T-helper 2 cell treated with Interferon-gamma antibody and Interleukin-4, amounts not matched to agents 5 μg/mL and 100 μg/mL, for 36 hours (primary cell): Measurements from ENCODE around the gene DLX2.
"Not testable (repeated sequence)": the region's sequence is repeated elsewhere in the genome, so short reads cannot be mapped to it uniquely, and the experiment has no call there.

Experiments used
- DNase-seq: peaks from one replicate; pipeline ENCODE4 v3.0.0; 2021; ENCODE audit warnings: low spot score
- H3K27ac Mint-ChIP-seq: one replicate; pipeline ENCODE4 v1.8.0; 2021; ENCODE audit warnings: mild to moderate bottlenecking, mixed read lengths
- H3K27me3 Mint-ChIP-seq: one replicate; pipeline ENCODE4 v1.8.0; 2021; ENCODE audit warnings: low read depth, mixed read lengths
- H3K36me3 Mint-ChIP-seq: one replicate; pipeline ENCODE4 v1.8.0; 2021; ENCODE audit warnings: low read depth, mixed read lengths
- H3K4me1 Mint-ChIP-seq: one replicate; pipeline ENCODE4 v1.8.0; 2021; ENCODE audit warnings: low read depth, mixed read lengths
- H3K4me3 Mint-ChIP-seq: one replicate; pipeline ENCODE4 v1.8.0; 2022; ENCODE audit warnings: mild to moderate bottlenecking, moderate library complexity, mixed read lengths
- H3K9me3 Mint-ChIP-seq: one replicate; pipeline ENCODE4 v1.8.0; 2021; ENCODE audit warnings: mixed read lengths

The DLX2 gene

GRCh38 chr2:172102391-172103359 lies at the start of gene DLX2:
TSS of gene DLX2 (minus strand) at chr2:172102900. CDS start at chr2:172102538, 362 bp downstream.
- Mint-ChIP-seq H3K27me3 (peaks cover 82% of the 10 kb centered on the region), H3K9me3 (no peaks in the 10 kb centered on the region), H3K36me3 (peaks cover 7% of the 10 kb centered on the region), H3K27ac (peak within 1 kb of the TSS; percentile 49), H3K4me1 (peaks cover 36% of the 10 kb centered on the region), H3K4me3 (peak within 1 kb of the TSS; percentile 84)
- DNase-seq = peak; percentile 63

- no peak for DNase-seq
These were observed 45.4 kb upstream of the DLX2 start for GRCh38 chr2:172147944-172148650.

GRCh38 chr2:172143817-172144216 lies 41.1 kb upstream of the DLX2 start:
- peaks cover 19% of the 10 kb centered on the region for H3K27me3 Mint-ChIP-seq
- H3K27ac Mint-ChIP-seq = no peak overlapping the region
- no peaks in the 10 kb centered on the region for H3K36me3 Mint-ChIP-seq
- no peak overlapping the region for H3K4me3 Mint-ChIP-seq
- H3K9me3 Mint-ChIP-seq = no peaks in the 10 kb centered on the region
- H3K4me1 Mint-ChIP-seq = no peaks in the 10 kb centered on the region
- no peak for DNase-seq

More at GRCh38 chr2:172147944-172148650, 45.4 kb upstream of the DLX2 start:
- peaks cover 30% of the 10 kb centered on the region for H3K27me3 Mint-ChIP-seq
- peaks cover 1% of the 10 kb centered on the region for H3K4me1 Mint-ChIP-seq
- H3K36me3 Mint-ChIP-seq = no peaks in the 10 kb centered on the region
- no peak overlapping the region for H3K4me3 Mint-ChIP-seq
- no peaks in the 10 kb centered on the region for H3K9me3 Mint-ChIP-seq
- H3K27ac Mint-ChIP-seq = no peak overlapping the region

- not testable (repeated sequence) for H3K4me1 Mint-ChIP-seq, H3K9me3 Mint-ChIP-seq, DNase-seq, H3K36me3 Mint-ChIP-seq, H3K27ac Mint-ChIP-seq, H3K4me3 Mint-ChIP-seq
- peaks cover 21% of the 10 kb centered on the region for H3K27me3 Mint-ChIP-seq
These were observed 36.0 kb upstream of the DLX2 start for GRCh38 chr2:172138727-172139126.

GRCh38 chr2:172137943-172138342 lies 35.2 kb upstream of the DLX2 start:
- no peak for DNase-seq
- Mint-ChIP-seq H3K4me1 (no peaks in the 10 kb centered on the region), H3K27me3 (peaks cover 21% of the 10 kb centered on the region)

GRCh38 chr2:172137109-172137508 lies 34.4 kb upstream of the DLX2 start:
- Mint-ChIP-seq H3K36me3 (no peaks in the 10 kb centered on the region), H3K4me1 (no peaks in the 10 kb centered on the region), H3K27me3 (peaks cover 21% of the 10 kb centered on the region), H3K9me3 (no peaks in the 10 kb centered on the region), H3K4me3 (no peak overlapping the region), H3K27ac (no peak overlapping the region)
- DNase-seq = no peak

More at GRCh38 chr2:172137943-172138342, 35.2 kb upstream of the DLX2 start:
- no peaks in the 10 kb centered on the region for H3K36me3 Mint-ChIP-seq
- H3K27ac Mint-ChIP-seq = no peak overlapping the region
- no peak overlapping the region for H3K4me3 Mint-ChIP-seq
- H3K9me3 Mint-ChIP-seq = no peaks in the 10 kb centered on the region

GRCh38 chr2:172135446-172135845 lies 32.7 kb upstream of the DLX2 start:
- Mint-ChIP-seq H3K36me3 (no peaks in the 10 kb centered on the region), H3K27me3 (peaks cover 22% of the 10 kb centered on the region), H3K9me3 (no peaks in the 10 kb centered on the region), H3K4me1 (no peaks in the 10 kb centered on the region), H3K4me3 (no peak overlapping the region), H3K27ac (no peak overlapping the region)
- DNase-seq = no peak

GRCh38 chr2:172134270-172134669 lies 31.6 kb upstream of the DLX2 start:
- Mint-ChIP-seq H3K9me3 (no peaks in the 10 kb centered on the region), H3K27ac (no peak overlapping the region), H3K27me3 (peaks cover 27% of the 10 kb centered on the region)

GRCh38 chr2:172131713-172132555 lies 29.2 kb upstream of the DLX2 start:
- H3K9me3 Mint-ChIP-seq = no peaks in the 10 kb centered on the region
- peaks cover 19% of the 10 kb centered on the region for H3K27me3 Mint-ChIP-seq
- no peak overlapping the region for H3K4me3 Mint-ChIP-seq
- no peak overlapping the region for H3K27ac Mint-ChIP-seq
- peaks cover 2% of the 10 kb centered on the region for H3K4me1 Mint-ChIP-seq
- no peaks in the 10 kb centered on the region for H3K36me3 Mint-ChIP-seq
- no peak for DNase-seq

More at GRCh38 chr2:172134270-172134669, 31.6 kb upstream of the DLX2 start:
- H3K4me1 Mint-ChIP-seq = peaks cover 2% of the 10 kb centered on the region
- DNase-seq = no peak
- no peaks in the 10 kb centered on the region for H3K36me3 Mint-ChIP-seq
- no peak overlapping the region for H3K4me3 Mint-ChIP-seq

GRCh38 chr2:172129404-172129803 lies 26.7 kb upstream of the DLX2 start:
- no peaks in the 10 kb centered on the region for H3K36me3 Mint-ChIP-seq
- no peak overlapping the region for H3K4me3 Mint-ChIP-seq
- H3K27ac Mint-ChIP-seq = no peak overlapping the region
- DNase-seq = no peak
- H3K4me1 Mint-ChIP-seq = peaks cover 4% of the 10 kb centered on the region
- peaks cover 12% of the 10 kb centered on the region for H3K27me3 Mint-ChIP-seq
- no peaks in the 10 kb centered on the region for H3K9me3 Mint-ChIP-seq

- no peak overlapping the region for H3K27ac Mint-ChIP-seq
- peaks cover 12% of the 10 kb centered on the region for H3K27me3 Mint-ChIP-seq
- H3K4me3 Mint-ChIP-seq = no peak overlapping the region
- peaks cover 4% of the 10 kb centered on the region for H3K4me1 Mint-ChIP-seq
- no peaks in the 10 kb centered on the region for H3K36me3 Mint-ChIP-seq
- H3K9me3 Mint-ChIP-seq = no peaks in the 10 kb centered on the region
- no peak for DNase-seq
These were observed 25.8 kb upstream of the DLX2 start for GRCh38 chr2:172128484-172128883.

GRCh38 chr2:172120118-172120517 lies 17.4 kb upstream of the DLX2 start:
- Mint-ChIP-seq H3K4me3 (no peak overlapping the region), H3K36me3 (no peaks in the 10 kb centered on the region), H3K27ac (no peak overlapping the region), H3K9me3 (no peaks in the 10 kb centered on the region), H3K4me1 (peaks cover 2% of the 10 kb centered on the region), H3K27me3 (peaks cover 21% of the 10 kb centered on the region)
- no peak for DNase-seq

- H3K9me3 Mint-ChIP-seq = no peaks in the 10 kb centered on the region
- no peaks in the 10 kb centered on the region for H3K4me1 Mint-ChIP-seq
- H3K36me3 Mint-ChIP-seq = no peaks in the 10 kb centered on the region
- no peak overlapping the region for H3K4me3 Mint-ChIP-seq
- no peak for DNase-seq
- H3K27me3 Mint-ChIP-seq = peaks cover 24% of the 10 kb centered on the region
- no peak overlapping the region for H3K27ac Mint-ChIP-seq
These were observed 16.4 kb upstream of the DLX2 start for GRCh38 chr2:172119089-172119488.
